Measurements from ENCODE around the gene HADHA. TPM values are rescaled to one million over a fixed set of nuclear protein-coding genes. Genes with fewer than 3 reads are reported as not detected.

HADHA gene
- total RNA-seq, 4 donors from 2014 or later, result 443 to 480 (median 462) TPM

GRCh38 chr2:26243470-26244308 is 743 bp downstream of the HADHA start:
- H3K27me3 ChIP-seq, result no peaks in the 10 kb centered on the region
- peak overlapping the region; percentile 95 to 98 (median 97) for H3K27ac ChIP-seq
- peaks cover 50 to 65% of the 10 kb centered on the region in 2 donors for H3K4me1 ChIP-seq
- no peaks in the 10 kb centered on the region for H3K9me3 ChIP-seq
- DNase-seq (no peak), ATAC-seq (no peak)
- in situ Hi-C loops (cut with MboI; ENCODE audit: low sequenced_read_pairs in 4 of 4), result loop anchor here in 1 of 4 donors (5.0 kb wide), 1 partner anchor 89 kb away; no protein-coding TSS in a partner anchor
- intact Hi-C loops (cut with DNase I; ENCODE audit: low total_unique reads), result loop anchor here (1.0 to 5.0 kb wide), 5 partner anchors 31 to 529 kb away; partner anchors contain the start of gene RAB10
- peaks cover 0 to 1% of the 10 kb centered on the region in 2 donors for H3K36me3 ChIP-seq
- TF ChIP-seq CTCF (IDR thresholded peaks at IDR 0.05 in 4 of 5, conservative IDR thresholded peaks at IDR 0.05 in 1 of 5) (no peak), POLR2A (IDR thresholded peaks at IDR 0.05) (no peak)
- H3K4me3 ChIP-seq, result peak overlapping the region; percentile 85 to 96 (median 92)

GRCh38 chr2:26241928-26242436 is 2.5 kb downstream of the HADHA start:
- in situ Hi-C loops (cut with MboI; ENCODE audit: low sequenced_read_pairs in 4 of 4) (loop anchor here in 1 of 4 donors (5.0 kb wide), 1 partner anchor 90 kb away; no protein-coding TSS in a partner anchor), intact Hi-C loops (cut with DNase I; ENCODE audit: low total_unique reads) (loop anchor here (5.0 kb wide), 2 partner anchors 250 to 530 kb away; no protein-coding TSS in a partner anchor)
- H3K4me3 ChIP-seq, result peak overlapping the region; percentile 85 to 96 (median 92)
- H3K27ac ChIP-seq, result peak overlapping the region; percentile 95 to 98 (median 97)
- no peaks in the 10 kb centered on the region for H3K9me3 ChIP-seq
- TF ChIP-seq POLR2A (IDR thresholded peaks at IDR 0.05), result no peak
- no peak for TF ChIP-seq CTCF (IDR thresholded peaks at IDR 0.05 in 4 of 5, conservative IDR thresholded peaks at IDR 0.05 in 1 of 5)
- ATAC-seq (no peak), DNase-seq (no peak)
- H3K36me3 ChIP-seq, result peaks cover 0 to 18% of the 10 kb centered on the region in 2 donors
- H3K27me3 ChIP-seq, result no peaks in the 10 kb centered on the region
- peaks cover 53 to 66% of the 10 kb centered on the region in 2 donors for H3K4me1 ChIP-seq

- H3K27me3 ChIP-seq, result no peaks in the 10 kb centered on the region
- no peaks in the 10 kb centered on the region for H3K9me3 ChIP-seq
- H3K36me3 ChIP-seq, result peaks cover 5 to 52% of the 10 kb centered on the region in 2 donors
- in situ Hi-C loops (cut with MboI; ENCODE audit: low sequenced_read_pairs in 4 of 4) (loop anchor here in 2 of 4 donors (5.0 to 10.0 kb wide), 2 partner anchors 89 to 96 kb away; no protein-coding TSS in a partner anchor), intact Hi-C loops (cut with DNase I; ENCODE audit: low total_unique reads) (loop anchor here (2.0 to 5.0 kb wide), 2 partner anchors 92 to 109 kb away; partner anchors contain the start of genes ADGRF3 and SELENOI)
- no peak overlapping the region for H3K4me3 ChIP-seq
- no peak for DNase-seq
- peak overlapping the region; percentile 95 to 98 (median 97) for H3K27ac ChIP-seq
- no peak for TF ChIP-seq POLR2A (IDR thresholded peaks at IDR 0.05)
- TF ChIP-seq CTCF (IDR thresholded peaks at IDR 0.05 in 4 of 5, conservative IDR thresholded peaks at IDR 0.05 in 1 of 5), result no peak
- H3K4me1 ChIP-seq, result peaks cover 45 to 57% of the 10 kb centered on the region in 2 donors
- ATAC-seq, result no peak
Measured at GRCh38 chr2:26238311-26238958, 6.0 kb downstream of the HADHA start.

GRCh38 chr2:26237868-26238267 is 6.6 kb downstream of the HADHA start:
- H3K27ac ChIP-seq, result peak overlapping the region; percentile 95 to 98 (median 97)
- H3K27me3 ChIP-seq, result no peaks in the 10 kb centered on the region
- ATAC-seq, result no peak
- no peak for TF ChIP-seq CTCF (IDR thresholded peaks at IDR 0.05 in 4 of 5, conservative IDR thresholded peaks at IDR 0.05 in 1 of 5)
- TF ChIP-seq POLR2A (IDR thresholded peaks at IDR 0.05), result no peak
- in situ Hi-C loops (cut with MboI; ENCODE audit: low sequenced_read_pairs in 4 of 4) (loop anchor here in 2 of 4 donors (5.0 to 10.0 kb wide), 2 partner anchors 89 to 97 kb away; no protein-coding TSS in a partner anchor), intact Hi-C loops (cut with DNase I; ENCODE audit: low total_unique reads) (loop anchor here (2.0 to 5.0 kb wide), 2 partner anchors 93 to 109 kb away; partner anchors contain the start of genes ADGRF3 and SELENOI)
- no peak overlapping the region for H3K4me3 ChIP-seq
- peaks cover 5 to 58% of the 10 kb centered on the region in 2 donors for H3K36me3 ChIP-seq
- DNase-seq, result no peak
- H3K9me3 ChIP-seq, result no peaks in the 10 kb centered on the region
- H3K4me1 ChIP-seq, result peaks cover 41 to 55% of the 10 kb centered on the region in 2 donors

Data from gastrocnemius medialis (tissue), 4 donors.